ENCODE data around the gene SHC3.

DNA sequence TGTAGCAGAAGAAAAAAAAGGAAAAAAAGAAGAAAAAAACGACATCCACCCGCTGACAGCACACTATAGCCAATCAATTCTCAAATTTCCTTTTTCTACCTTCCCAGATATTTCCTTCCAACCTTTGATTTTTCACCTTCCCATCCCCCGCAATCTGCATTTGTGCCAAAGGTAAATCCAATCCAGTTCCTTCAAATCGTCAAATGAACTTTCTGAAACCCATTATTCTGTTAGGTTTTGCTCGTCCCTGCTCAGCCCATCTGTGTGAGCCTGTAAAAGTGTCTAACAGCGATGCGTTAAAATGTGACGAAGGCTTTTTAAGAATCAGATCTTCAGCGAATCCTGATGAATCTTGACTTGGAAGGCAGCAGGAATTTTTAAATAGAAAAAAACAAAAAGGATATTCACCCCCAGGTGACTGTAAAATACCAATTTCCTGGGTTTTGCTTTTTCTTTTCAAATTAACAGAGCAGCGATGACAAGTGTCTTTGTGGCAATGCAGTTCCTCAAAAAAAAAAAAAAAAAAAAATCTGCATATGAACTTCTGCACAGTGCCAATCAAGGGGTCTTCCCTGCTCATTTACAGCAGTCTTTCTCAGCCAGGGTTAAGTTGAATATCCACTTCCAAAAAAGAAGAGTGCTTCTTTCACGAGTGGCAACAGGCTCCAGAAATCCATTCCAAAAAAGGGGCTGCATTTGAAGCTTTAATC, 367 bp upstream of the SHC3 start:
- TF ChIP-seq CTCF (IDR thresholded peaks at IDR 0.05; ENCODE audit: borderline replicate concordance, extremely low read depth, low read length, poor library complexity, severe bottlenecking): no peak
- TF ChIP-seq EZH2 (IDR thresholded peaks at IDR 0.05; ENCODE audit: borderline replicate concordance, low read depth, low read length, severe bottlenecking): no peak

Data from DND-41 (cell line).